Body of pancreas (tissue), 4 donors: ENCODE measurements around the gene AMMECR1. TPM values are rescaled to one million over a fixed set of nuclear protein-coding genes. Genes with fewer than 3 reads are reported as not detected.

Experiments
- ATAC-seq: fragments of 150-250 bp; one replicate; pipeline ENCODE4 v1.9.1; 2016
- DNase-seq, 4 donors: peaks; one replicate each; pipeline ENCODE4 v3.0.0-alpha.2; 2019
- H3K27ac ChIP-seq, 4 donors: fragments of 200-600 bp; sonication (generic); 1 replicate in 3 of 4; 2 replicates in 1 of 4; pipeline versions ENCODE4 v1.5.1 to v1.6.1; 2016 to 2019; ENCODE audit warnings: mild to moderate bottlenecking in 1 of 4, mixed read lengths in 1 of 4, moderate library complexity in 1 of 4
- H3K27me3 ChIP-seq, 2 donors: fragments of 200-600 bp; sonication (generic); one replicate each; pipeline ENCODE4 v1.6.0; 2016; ENCODE audit warnings: mild to moderate bottlenecking in 1 of 2
- H3K36me3 ChIP-seq, 2 donors: fragments of 200-600 bp; sonication (generic); replicated peaks in 1 of 2; 2 replicates each; pipeline ENCODE4 v1.5.1; 2016; ENCODE audit warnings: low read depth in 2 of 2; ENCODE audit not compliant: insufficient read depth in 1 of 2
- H3K4me1 ChIP-seq: fragments of 200-600 bp; sonication (generic); one replicate; pipeline ENCODE4 v1.6.0; 2016
- H3K4me3 ChIP-seq, 2 donors: fragments of 200-600 bp; sonication (generic); 1 replicate in 1 of 2; 2 replicates in 1 of 2; pipeline ENCODE4 v1.5.1; 2016 to 2019
- H3K9me3 ChIP-seq, 3 donors: fragments of 200-600 bp; sonication (generic); 1 replicate in 2 of 3; 2 replicates in 1 of 3; pipeline ENCODE4 v1.5.1; 2016
- POLR2A ChIP-seq, 3 donors: fragments of 450-650 bp; IDR thresholded peaks; one replicate each; pipeline ENCODE4 v1.6.1; 2016; ENCODE audit warnings: antibody characterized with exemption in 3 of 3, mild to moderate bottlenecking in 2 of 3
- WGBS, 2 donors: methylation state at CpG; one replicate each; pipeline ENCODE4 v1.1.5; 2017; 5-methylcytosine and 5-hydroxymethylcytosine counted together
- intact Hi-C: fragments of 100-400 bp; cut with DNase I; formaldehyde crosslinking; loops from one replicate; pipeline ENCODE4 v1.15.1; 2023
- total RNA-seq, 2 donors: library from RNA; depleted of rRNA; stranded (reverse); fragments of >200 nt; gene quantifications; one replicate each; pipeline ENCODE4 v1.1.0, GENCODE V29; 2016
- TF ChIP-seq, protein P1 (sequence below), 7 experiments: fragments of 450-650 bp in 4 of 7; fragments of 200-600 bp in 3 of 7; sonication (generic) in 3 of 7; IDR thresholded peaks; one replicate each; pipeline ENCODE4 v1.5.1; 2016 to 2019; ENCODE audit warnings: antibody characterized with exemption in 7 of 7

AMMECR1 gene
- total RNA-seq, 2 donors from 2014 or later = 1.6 to 6.5 TPM

DNA sequence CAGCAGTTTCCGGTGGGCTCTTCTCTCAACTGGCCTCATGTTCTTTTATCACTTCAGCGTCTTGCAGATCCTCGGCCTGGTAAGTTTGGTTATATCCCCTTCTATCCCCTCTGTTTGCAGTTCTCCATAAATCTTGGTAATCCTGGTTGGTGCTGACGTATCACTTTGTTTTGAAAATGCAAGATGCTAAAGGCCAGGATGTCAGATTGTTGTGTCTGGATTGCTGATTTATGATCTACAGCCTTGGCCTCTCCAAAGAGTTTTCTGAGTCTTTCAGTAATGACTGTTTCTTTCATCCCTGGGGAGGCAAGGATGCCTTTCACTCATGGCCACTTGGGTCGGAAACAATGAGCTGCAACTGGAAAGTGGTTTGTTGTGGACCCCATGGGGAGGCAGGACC is 146.4 kb downstream of the AMMECR1 start:
- ATAC-seq (no peak), DNase-seq (no peak)
- intact Hi-C loops = no loop called here
- Histone ChIP-seq H3K27me3 (no peaks in the 10 kb centered on the region), H3K4me1 (peaks cover 4% of the 10 kb centered on the region), H3K27ac (no peak overlapping the region), H3K4me3 (no peak overlapping the region), H3K9me3 (no peaks in the 10 kb centered on the region), H3K36me3 (no peaks in the 10 kb centered on the region)
- TF ChIP-seq POLR2A (IDR thresholded peaks at IDR 0.05) = no peak
- TF ChIP-seq, protein P1, sequence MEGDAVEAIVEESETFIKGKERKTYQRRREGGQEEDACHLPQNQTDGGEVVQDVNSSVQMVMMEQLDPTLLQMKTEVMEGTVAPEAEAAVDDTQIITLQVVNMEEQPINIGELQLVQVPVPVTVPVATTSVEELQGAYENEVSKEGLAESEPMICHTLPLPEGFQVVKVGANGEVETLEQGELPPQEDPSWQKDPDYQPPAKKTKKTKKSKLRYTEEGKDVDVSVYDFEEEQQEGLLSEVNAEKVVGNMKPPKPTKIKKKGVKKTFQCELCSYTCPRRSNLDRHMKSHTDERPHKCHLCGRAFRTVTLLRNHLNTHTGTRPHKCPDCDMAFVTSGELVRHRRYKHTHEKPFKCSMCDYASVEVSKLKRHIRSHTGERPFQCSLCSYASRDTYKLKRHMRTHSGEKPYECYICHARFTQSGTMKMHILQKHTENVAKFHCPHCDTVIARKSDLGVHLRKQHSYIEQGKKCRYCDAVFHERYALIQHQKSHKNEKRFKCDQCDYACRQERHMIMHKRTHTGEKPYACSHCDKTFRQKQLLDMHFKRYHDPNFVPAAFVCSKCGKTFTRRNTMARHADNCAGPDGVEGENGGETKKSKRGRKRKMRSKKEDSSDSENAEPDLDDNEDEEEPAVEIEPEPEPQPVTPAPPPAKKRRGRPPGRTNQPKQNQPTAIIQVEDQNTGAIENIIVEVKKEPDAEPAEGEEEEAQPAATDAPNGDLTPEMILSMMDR (IDR thresholded peaks at IDR 0.05) = no peak
- 86 to 94% methylated on average over 4 to 5 of the region's 5 CpGs for WGBS, 2 donors

DNA sequence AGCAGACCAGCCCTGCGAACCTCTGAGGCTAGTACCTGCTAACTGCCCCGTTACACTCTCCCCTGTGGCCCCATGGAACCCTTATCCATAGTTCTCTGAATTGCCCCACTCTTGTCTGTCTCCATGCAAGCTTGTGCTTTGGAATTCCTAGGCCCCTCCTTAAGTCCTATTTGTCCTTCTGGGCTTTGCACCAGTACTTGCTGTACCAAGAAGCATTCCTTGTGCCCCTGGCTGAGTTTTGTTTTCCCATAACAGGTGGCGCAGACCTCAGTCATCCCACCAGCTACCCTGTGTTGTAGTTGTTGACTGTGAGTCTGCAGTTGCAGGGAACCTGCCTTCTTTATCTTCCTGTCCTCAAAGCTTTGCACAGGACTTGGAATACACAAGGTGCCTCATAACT is 147.9 kb downstream of the AMMECR1 start:
- no peaks in the 10 kb centered on the region for H3K27me3 ChIP-seq
- H3K9me3 ChIP-seq = no peaks in the 10 kb centered on the region
- H3K4me1 ChIP-seq = peaks cover 4% of the 10 kb centered on the region
- no peak overlapping the region for H3K27ac ChIP-seq
- ATAC-seq (no peak), DNase-seq (no peak)
- TF ChIP-seq, protein P1 (IDR thresholded peaks at IDR 0.05) = no peak
- TF ChIP-seq POLR2A (IDR thresholded peaks at IDR 0.05) = no peak
- no peaks in the 10 kb centered on the region for H3K36me3 ChIP-seq
- no peak overlapping the region for H3K4me3 ChIP-seq
- 94 to 100% methylated on average over 2 to 3 of the region's 3 CpGs for WGBS, 2 donors
- intact Hi-C loops = no loop called here

DNA sequence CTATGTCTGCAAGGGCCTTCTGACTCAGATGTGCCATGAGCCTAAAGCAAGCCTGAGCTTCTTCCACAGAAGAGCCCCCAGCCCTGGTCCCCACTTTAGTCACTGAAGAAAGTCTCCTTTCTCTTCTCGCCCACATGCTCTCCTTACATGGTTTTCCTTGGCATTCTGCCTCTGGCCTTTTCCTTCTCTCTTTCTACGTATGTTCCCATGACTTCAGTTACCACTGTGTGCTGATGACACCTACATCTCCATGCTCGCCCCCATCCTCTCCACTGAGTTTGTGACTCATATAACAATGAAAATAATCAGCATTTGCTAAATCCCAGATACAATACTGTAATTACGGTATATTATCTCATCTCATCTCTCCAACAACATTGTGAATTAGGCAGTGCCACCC is 149.3 kb downstream of the AMMECR1 start:
- intact Hi-C loops = no loop called here
- Histone ChIP-seq H3K4me1 (peaks cover 2% of the 10 kb centered on the region), H3K27ac (no peak overlapping the region), H3K4me3 (no peak overlapping the region), H3K9me3 (no peaks in the 10 kb centered on the region), H3K36me3 (no peaks in the 10 kb centered on the region), H3K27me3 (no peaks in the 10 kb centered on the region)
- WGBS, 2 donors = 84 to 85% methylated on average over 4 of the region's 4 CpGs
- TF ChIP-seq POLR2A (IDR thresholded peaks at IDR 0.05) = no peak
- TF ChIP-seq, protein P1 (IDR thresholded peaks at IDR 0.05) = no peak
- DNase-seq (no peak), ATAC-seq (no peak)

DNA sequence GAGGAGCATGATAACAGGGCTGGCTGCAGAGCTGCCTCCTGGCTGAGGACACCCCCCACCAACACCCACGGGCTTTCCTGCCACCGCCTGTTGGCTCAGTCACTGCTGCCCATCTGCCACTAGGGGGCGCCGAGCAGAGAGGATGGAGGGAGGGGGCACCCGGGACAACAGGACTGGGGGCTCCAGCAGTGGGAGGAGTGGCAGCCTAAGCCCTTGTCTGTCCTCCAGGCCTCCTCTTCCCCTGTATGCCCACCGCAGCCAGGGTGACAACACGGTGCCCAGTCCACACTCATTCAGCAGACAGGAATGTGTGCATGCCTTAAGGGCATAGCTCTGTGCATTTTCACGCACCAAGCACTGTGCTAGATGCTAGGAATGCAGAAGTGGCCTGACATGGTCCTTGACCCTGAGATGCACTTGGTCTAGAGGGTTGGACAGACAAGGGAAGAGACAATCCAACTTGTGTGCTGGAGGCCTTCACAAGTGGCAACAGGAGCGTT is 149.9 kb downstream of the AMMECR1 start:
- 33 to 41% methylated on average over 3 to 7 of the region's 9 CpGs for WGBS, 2 donors
- no peaks in the 10 kb centered on the region for H3K9me3 ChIP-seq
- intact Hi-C loops = no loop called here
- H3K4me1 ChIP-seq = no peaks in the 10 kb centered on the region
- H3K4me3 ChIP-seq = no peak overlapping the region
- H3K27me3 ChIP-seq = no peaks in the 10 kb centered on the region
- H3K36me3 ChIP-seq = no peaks in the 10 kb centered on the region
- DNase-seq (peak in 3 of 4 donors; percentile 22 to 33 (median 24)), ATAC-seq (no peak)
- H3K27ac ChIP-seq = no peak overlapping the region
- TF ChIP-seq POLR2A (IDR thresholded peaks at IDR 0.05) = no peak
- TF ChIP-seq, protein P1 (IDR thresholded peaks at IDR 0.05) = peak in 6 of 7 experiments; percentile 31 to 47 (median 40)

DNA sequence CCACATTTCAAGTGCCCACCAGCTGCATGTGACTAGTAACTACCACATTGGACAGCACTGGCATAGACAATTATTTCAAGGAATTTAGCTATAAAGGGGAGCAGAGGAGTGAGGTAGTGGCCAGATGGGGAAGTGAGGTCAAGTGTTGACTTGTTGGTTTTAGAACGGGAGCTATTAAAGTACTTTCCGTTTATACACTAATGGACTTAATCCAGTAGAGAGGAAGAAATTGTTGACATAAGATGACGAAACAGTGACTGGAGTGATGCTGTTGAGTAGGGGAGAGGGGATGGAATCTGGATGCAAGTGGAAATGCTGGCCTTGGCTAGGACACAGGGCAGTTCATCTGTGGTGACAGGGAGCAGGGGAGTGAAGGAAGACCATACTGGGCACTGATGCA is 154.4 kb downstream of the AMMECR1 start:
- no peak for TF ChIP-seq POLR2A (IDR thresholded peaks at IDR 0.05)
- TF ChIP-seq, protein P1 (IDR thresholded peaks at IDR 0.05) = no peak
- DNase-seq = no peak
- Histone ChIP-seq H3K27ac (no peak overlapping the region), H3K36me3 (no peaks in the 10 kb centered on the region), H3K4me1 (peaks cover 6% of the 10 kb centered on the region), H3K27me3 (no peaks in the 10 kb centered on the region), H3K4me3 (no peak overlapping the region), H3K9me3 (no peaks in the 10 kb centered on the region)
- WGBS, 2 donors = 48 to 57% methylated on average over 3 of the region's 3 CpGs
- ATAC-seq = no peak
- intact Hi-C loops = no loop called here
